ENCODE data around the gene LACTBL1.

GRCh38 chr1:22915816-22916470, 56.7 kb downstream of the LACTBL1 start:
- TF ChIP-seq POLR2A (IDR thresholded peaks at IDR 0.05), result no peak
- no peak for TF ChIP-seq CTCF (IDR thresholded peaks at IDR 0.05)

Data from Peyer's patch (tissue), 4 donors.